OCI-LY1 (cell line): ENCODE data around the gene ASIC3.

Source experiments
- CTCF ChIP-seq: fragments of 200-600 bp; sonication (generic), shearing (Covaris generic); IDR thresholded peaks from 2 replicates; pipeline ENCODE4 v1.5.1; 2017; ENCODE audit warnings: mild to moderate bottlenecking, antibody characterized with exemption, low read length, moderate library complexity, mixed read lengths
- EZH2 ChIP-seq: fragments of 200-600 bp; sonication (generic), shearing (Covaris generic); IDR thresholded peaks from 2 replicates; pipeline ENCODE4 v1.8.0; 2017; ENCODE audit warnings: borderline replicate concordance, mixed run types, mild to moderate bottlenecking, antibody characterized with exemption, low read length, moderate library complexity, mixed read lengths

- no peak for TF ChIP-seq CTCF
- no peak for TF ChIP-seq EZH2
These were observed 30.1 kb downstream of the ASIC3 start for GRCh38 chr7:151078233-151079040.
